Neural cell (in vitro differentiated cells): ENCODE data around the gene SYT1. TPM values are rescaled to one million over a fixed set of nuclear protein-coding genes. Genes with fewer than 3 reads are reported as not detected.

Experiments
- H2AFZ ChIP-seq: fragments of 200-600, 300-800 bp; sonication (generic), shearing (Covaris generic); 2 replicates; pipeline ENCODE4 v1.6.0; 2014; ENCODE audit warnings: low read depth, mild to moderate bottlenecking, antibody characterized with exemption, low read length, moderate library complexity
- H3F3A ChIP-seq: fragments of 200-600 bp; shearing (Covaris generic); 2 replicates; pipeline ENCODE4 v1.6.1; 2016; ENCODE audit warnings: mild to moderate bottlenecking, moderate library complexity, mixed read lengths, antibody characterized with exemption, low read length; ENCODE audit not compliant: insufficient read depth, poor library complexity, severe bottlenecking
- H3K27ac ChIP-seq: fragments of 200-600, 300-800 bp; sonication (generic), shearing (Covaris generic); 2 replicates; pipeline ENCODE4 v1.5.1; 2014; ENCODE audit warnings: mild to moderate bottlenecking, low read length, moderate library complexity
- H3K27me3 ChIP-seq: fragments of 300-800, 200-600 bp; sonication (generic), shearing (Covaris generic); 2 replicates; pipeline ENCODE4 v1.6.0; 2014; ENCODE audit warnings: mild to moderate bottlenecking, low read depth, low read length, moderate library complexity; ENCODE audit not compliant: insufficient read depth
- H3K36me3 ChIP-seq: fragments of 300-800, 200-600 bp; sonication (generic), shearing (Covaris generic); 2 replicates; pipeline ENCODE4 v1.5.1; 2014; ENCODE audit warnings: mild to moderate bottlenecking, antibody characterized with exemption, low read length, moderate library complexity; ENCODE audit not compliant: insufficient read depth
- H3K4me2 ChIP-seq: fragments of 300-800, 200-600 bp; sonication (generic), shearing (Covaris generic); 2 replicates; pipeline ENCODE4 v1.6.0; 2014; ENCODE audit warnings: mild to moderate bottlenecking, low read length
- H3K4me3 ChIP-seq: fragments of 300-800, 200-600 bp; sonication (generic), shearing (Covaris generic); 2 replicates; pipeline ENCODE4 v1.5.1; 2014; ENCODE audit warnings: mild to moderate bottlenecking, low read length, moderate library complexity
- H3K79me2 ChIP-seq: fragments of 200-600 bp; shearing (Covaris generic); replicated peaks from 2 replicates; pipeline ENCODE4 v1.6.0; 2014; ENCODE audit warnings: mild to moderate bottlenecking, low read length, moderate library complexity; ENCODE audit not compliant: insufficient read depth
- H3K9ac ChIP-seq: fragments of 300-800, 200-600 bp; sonication (generic), shearing (Covaris generic); 2 replicates; pipeline ENCODE4 v1.6.1; 2016; ENCODE audit warnings: mild to moderate bottlenecking, low read length, mixed read lengths
- H3K9me2 ChIP-seq: fragments of 200-600 bp; shearing (Covaris generic); 2 replicates; pipeline ENCODE4 v1.6.1; 2016; ENCODE audit warnings: mild to moderate bottlenecking, low read length, mixed read lengths; ENCODE audit not compliant: insufficient read depth
- H3K9me3 ChIP-seq: fragments of 200-600, 300-800 bp; sonication (generic), shearing (Covaris generic); 2 replicates; pipeline ENCODE4 v1.6.1; 2016; ENCODE audit warnings: mild to moderate bottlenecking, mixed run types, low read length, moderate library complexity, mixed read lengths
- H4K20me1 ChIP-seq: fragments of 200-600 bp; shearing (Covaris generic); 2 replicates; pipeline ENCODE4 v1.6.1; 2016; ENCODE audit warnings: mild to moderate bottlenecking, mixed run types; ENCODE audit not compliant: insufficient read depth
- EP300 ChIP-seq: fragments of 450-650 bp; conservative IDR thresholded peaks from 2 replicates; pipeline ENCODE4 v1.6.1; 2014; ENCODE audit warnings: antibody characterized with exemption, mild to moderate bottlenecking, moderate library complexity; ENCODE audit not compliant: poor library complexity, severe bottlenecking
- EZH2 ChIP-seq: fragments of 200-600, 300-800 bp; shearing (Covaris generic), sonication (generic); IDR thresholded peaks from 2 replicates; pipeline ENCODE4 v1.6.1; 2014; ENCODE audit warnings: antibody characterized with exemption, low read length, borderline replicate concordance, mild to moderate bottlenecking; ENCODE audit not compliant: insufficient read depth, poor library complexity, severe bottlenecking
- MXI1 ChIP-seq: fragments of 450-650 bp; conservative IDR thresholded peaks from 2 replicates; pipeline ENCODE4 v1.6.1; 2014; ENCODE audit warnings: antibody characterized with exemption, mild to moderate bottlenecking; ENCODE audit not compliant: poor library complexity, severe bottlenecking
- POLR2AphosphoS5 ChIP-seq: IDR thresholded peaks from 2 replicates; pipeline ENCODE4 v1.6.1; 2012
- RAD21 ChIP-seq: fragments of 450-650 bp; conservative IDR thresholded peaks from 2 replicates; pipeline ENCODE4 v1.6.1; 2014; ENCODE audit warnings: antibody characterized with exemption, mild to moderate bottlenecking, moderate library complexity
- REST ChIP-seq: IDR thresholded peaks from 2 replicates; pipeline ENCODE4 v1.6.1; 2012; ENCODE audit warnings: borderline replicate concordance
- SMC3 ChIP-seq: fragments of 450-650 bp; conservative IDR thresholded peaks from 2 replicates; pipeline ENCODE4 v1.6.1; 2014; ENCODE audit warnings: antibody characterized with exemption, mild to moderate bottlenecking, moderate library complexity; ENCODE audit not compliant: poor library complexity
- TAF1 ChIP-seq: IDR thresholded peaks from 2 replicates; pipeline ENCODE4 v1.6.1; 2012; ENCODE audit warnings: low read depth
- polyA plus RNA-seq: library from polyadenylated mRNA; depleted of rRNA; stranded (reverse); fragments of >200 nt; gene quantifications from 2 replicates; pipeline ENCODE4 v1.2.3, GENCODE V29; 2014
- TF ChIP-seq, protein P1 (sequence below): fragments of 450-650 bp; IDR thresholded peaks from 2 replicates; pipeline ENCODE4 v1.5.1; 2014; ENCODE audit warnings: antibody characterized with exemption, mild to moderate bottlenecking, moderate library complexity; ENCODE audit not compliant: poor library complexity, severe bottlenecking

The SYT1 gene
- polyA plus RNA-seq, 1 donor from 2014 or later, result 103 TPM

GRCh38 chr12:79227091-79227490 is 362.5 kb downstream of the SYT1 start:
- Histone ChIP-seq H3K9me2 (no peaks in the 10 kb centered on the region), H2AFZ (no peak overlapping the region), H3K4me2 (no peak overlapping the region), H3K36me3 (no peaks in the 10 kb centered on the region), H3K9ac (no peak overlapping the region), H3F3A (no peaks in the 10 kb centered on the region), H3K4me3 (no peak overlapping the region), H3K79me2 (no peaks in the 10 kb centered on the region), H3K9me3 (no peaks in the 10 kb centered on the region), H3K27ac (no peak overlapping the region), H3K27me3 (no peaks in the 10 kb centered on the region), H4K20me1 (no peaks in the 10 kb centered on the region)
- TF ChIP-seq REST (no peak), POLR2AphosphoS5 (no peak), RAD21 (no peak), EZH2 (no peak), EP300 (no peak), TAF1 (no peak), SMC3 (no peak), MXI1 (no peak)
- TF ChIP-seq, protein P1, sequence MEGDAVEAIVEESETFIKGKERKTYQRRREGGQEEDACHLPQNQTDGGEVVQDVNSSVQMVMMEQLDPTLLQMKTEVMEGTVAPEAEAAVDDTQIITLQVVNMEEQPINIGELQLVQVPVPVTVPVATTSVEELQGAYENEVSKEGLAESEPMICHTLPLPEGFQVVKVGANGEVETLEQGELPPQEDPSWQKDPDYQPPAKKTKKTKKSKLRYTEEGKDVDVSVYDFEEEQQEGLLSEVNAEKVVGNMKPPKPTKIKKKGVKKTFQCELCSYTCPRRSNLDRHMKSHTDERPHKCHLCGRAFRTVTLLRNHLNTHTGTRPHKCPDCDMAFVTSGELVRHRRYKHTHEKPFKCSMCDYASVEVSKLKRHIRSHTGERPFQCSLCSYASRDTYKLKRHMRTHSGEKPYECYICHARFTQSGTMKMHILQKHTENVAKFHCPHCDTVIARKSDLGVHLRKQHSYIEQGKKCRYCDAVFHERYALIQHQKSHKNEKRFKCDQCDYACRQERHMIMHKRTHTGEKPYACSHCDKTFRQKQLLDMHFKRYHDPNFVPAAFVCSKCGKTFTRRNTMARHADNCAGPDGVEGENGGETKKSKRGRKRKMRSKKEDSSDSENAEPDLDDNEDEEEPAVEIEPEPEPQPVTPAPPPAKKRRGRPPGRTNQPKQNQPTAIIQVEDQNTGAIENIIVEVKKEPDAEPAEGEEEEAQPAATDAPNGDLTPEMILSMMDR, result no peak

GRCh38 chr12:79227646-79228045 is 363.1 kb downstream of the SYT1 start:
- no peaks in the 10 kb centered on the region for H4K20me1 ChIP-seq
- no peak overlapping the region for H2AFZ ChIP-seq
- H3K36me3 ChIP-seq, result no peaks in the 10 kb centered on the region
- H3F3A ChIP-seq, result no peaks in the 10 kb centered on the region
- no peaks in the 10 kb centered on the region for H3K9me2 ChIP-seq
- no peak overlapping the region for H3K4me2 ChIP-seq
- H3K27me3 ChIP-seq, result no peaks in the 10 kb centered on the region
- H3K9ac ChIP-seq, result no peak overlapping the region
- no peak overlapping the region for H3K4me3 ChIP-seq
- no peaks in the 10 kb centered on the region for H3K79me2 ChIP-seq
- H3K27ac ChIP-seq, result no peak overlapping the region
- no peak for TF ChIP-seq RAD21
- TF ChIP-seq SMC3, result no peak
- TF ChIP-seq MXI1, result no peak
- TF ChIP-seq EP300, result no peak
- TF ChIP-seq EZH2, result no peak
- TF ChIP-seq, protein P1, result no peak
- TF ChIP-seq POLR2AphosphoS5, result no peak
- TF ChIP-seq REST, result no peak
- no peaks in the 10 kb centered on the region for H3K9me3 ChIP-seq
